ENCODE measurements around the gene FUT9.

The FUT9 gene

DNA sequence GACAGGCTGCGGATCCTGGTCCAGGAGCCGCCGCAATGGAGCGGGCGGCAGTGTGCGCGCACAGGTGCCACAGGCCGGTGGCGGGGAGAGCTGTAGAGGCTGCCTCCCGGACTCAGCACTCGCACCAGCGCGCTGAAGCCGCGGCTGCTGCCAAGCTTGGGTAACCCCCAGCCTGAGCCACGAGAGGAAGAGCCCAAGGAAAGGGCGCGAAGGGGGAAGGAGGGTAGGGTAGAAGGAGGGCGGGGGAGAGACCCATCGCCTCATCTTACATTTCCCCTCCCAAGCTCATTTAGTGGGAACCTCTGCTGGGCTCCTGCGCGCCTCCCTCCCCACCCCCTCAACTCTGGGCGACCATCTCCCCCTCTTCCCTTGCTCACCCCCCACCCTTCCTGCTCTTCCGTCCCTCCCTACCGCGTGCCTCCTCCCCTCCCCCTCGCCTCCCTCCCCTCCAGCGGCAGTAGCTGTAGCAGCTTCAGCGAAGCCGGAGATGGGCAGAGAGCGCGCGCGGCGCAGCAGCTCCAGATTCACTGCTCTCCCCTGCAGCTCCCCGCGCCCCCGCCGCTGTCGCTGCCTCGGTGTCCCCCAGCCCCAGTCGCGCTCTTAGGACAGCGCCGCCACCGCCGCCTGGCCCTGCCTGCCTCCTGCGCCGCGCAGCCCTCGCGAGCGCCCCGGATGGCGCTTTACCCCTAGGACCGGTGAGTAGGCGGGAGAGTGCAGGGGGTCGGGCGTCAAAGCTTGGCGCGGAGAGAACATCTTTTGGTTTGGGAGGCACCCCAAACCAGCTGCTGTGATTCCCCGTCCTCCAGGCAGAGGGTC is at the start of gene FUT9:
Gene FUT9, plus strand, starts transcription at position 457 of the 816 bp plus-strand sequence. CDS start 187,182 bp downstream, outside the sequence.
- H3K79me2 ChIP-seq (ENCODE audit: low read length), result no peaks in the 10 kb centered on the region
- TF ChIP-seq, protein P1, sequence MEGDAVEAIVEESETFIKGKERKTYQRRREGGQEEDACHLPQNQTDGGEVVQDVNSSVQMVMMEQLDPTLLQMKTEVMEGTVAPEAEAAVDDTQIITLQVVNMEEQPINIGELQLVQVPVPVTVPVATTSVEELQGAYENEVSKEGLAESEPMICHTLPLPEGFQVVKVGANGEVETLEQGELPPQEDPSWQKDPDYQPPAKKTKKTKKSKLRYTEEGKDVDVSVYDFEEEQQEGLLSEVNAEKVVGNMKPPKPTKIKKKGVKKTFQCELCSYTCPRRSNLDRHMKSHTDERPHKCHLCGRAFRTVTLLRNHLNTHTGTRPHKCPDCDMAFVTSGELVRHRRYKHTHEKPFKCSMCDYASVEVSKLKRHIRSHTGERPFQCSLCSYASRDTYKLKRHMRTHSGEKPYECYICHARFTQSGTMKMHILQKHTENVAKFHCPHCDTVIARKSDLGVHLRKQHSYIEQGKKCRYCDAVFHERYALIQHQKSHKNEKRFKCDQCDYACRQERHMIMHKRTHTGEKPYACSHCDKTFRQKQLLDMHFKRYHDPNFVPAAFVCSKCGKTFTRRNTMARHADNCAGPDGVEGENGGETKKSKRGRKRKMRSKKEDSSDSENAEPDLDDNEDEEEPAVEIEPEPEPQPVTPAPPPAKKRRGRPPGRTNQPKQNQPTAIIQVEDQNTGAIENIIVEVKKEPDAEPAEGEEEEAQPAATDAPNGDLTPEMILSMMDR (IDR thresholded peaks at IDR 0.05; ENCODE audit: low read depth, low read length), result no peak
- no peak for TF ChIP-seq EZH2phosphoT487 (IDR thresholded peaks at IDR 0.05; ENCODE audit: low read depth)
- no peaks in the 10 kb centered on the region for H3K27me3 ChIP-seq (ENCODE audit: low read depth, low read length)
- H3K9me3 ChIP-seq (ENCODE audit: insufficient read depth, low read length), result no peaks in the 10 kb centered on the region
- H3K4me3 ChIP-seq (ENCODE audit: low read length), result no peak within 1 kb of the TSS
- no peaks in the 10 kb centered on the region for H3K36me3 ChIP-seq (replicated peaks; ENCODE audit: low read depth, low read length)
- H3K9ac ChIP-seq (ENCODE audit: low read length), result no peak within 1 kb of the TSS
- no peak within 1 kb of the TSS for H3K4me2 ChIP-seq (ENCODE audit: low read length)
- no peaks in the 10 kb centered on the region for H4K20me1 ChIP-seq (ENCODE audit: insufficient read depth, low read length)
- no peaks in the 10 kb centered on the region for H3K4me1 ChIP-seq (ENCODE audit: low read length)
- H3K27ac ChIP-seq (ENCODE audit: low read length), result no peak within 1 kb of the TSS
- H2AFZ ChIP-seq (ENCODE audit: low read depth, low read length), result no peak within 1 kb of the TSS

DNA sequence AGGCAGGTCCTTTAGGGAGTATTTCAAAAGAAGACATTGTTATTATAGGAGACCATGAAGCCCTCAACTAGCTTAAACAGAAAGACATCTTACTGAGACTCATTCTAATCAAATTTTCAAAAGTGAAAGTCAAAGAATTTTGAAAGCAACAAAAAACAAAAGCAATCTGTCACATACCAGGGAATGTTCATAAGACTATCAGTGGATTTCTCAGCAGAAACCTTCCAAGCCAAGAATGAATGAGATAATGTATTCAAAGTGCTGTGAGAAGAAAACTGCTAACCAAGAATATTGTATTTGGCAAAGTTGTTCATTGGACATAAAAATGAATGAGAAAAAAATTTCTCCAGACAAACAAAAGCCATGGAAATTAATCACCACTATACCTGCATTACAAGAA is 48.2 kb upstream of the FUT9 start:
- no peak overlapping the region for H3K27ac ChIP-seq (ENCODE audit: low read length)
- no peaks in the 10 kb centered on the region for H4K20me1 ChIP-seq (ENCODE audit: insufficient read depth, low read length)
- H3K4me2 ChIP-seq (ENCODE audit: low read length), result no peak overlapping the region
- H3K9ac ChIP-seq (ENCODE audit: low read length), result no peak overlapping the region
- no peaks in the 10 kb centered on the region for H3K27me3 ChIP-seq (ENCODE audit: low read depth, low read length)
- H3K4me3 ChIP-seq (ENCODE audit: low read length), result no peak overlapping the region
- H3K36me3 ChIP-seq (replicated peaks; ENCODE audit: low read depth, low read length), result no peaks in the 10 kb centered on the region
- TF ChIP-seq EZH2phosphoT487 (IDR thresholded peaks at IDR 0.05; ENCODE audit: low read depth), result no peak
- TF ChIP-seq, protein P1 (IDR thresholded peaks at IDR 0.05; ENCODE audit: low read depth, low read length), result no peak
- no peaks in the 10 kb centered on the region for H3K9me3 ChIP-seq (ENCODE audit: insufficient read depth, low read length)
- H2AFZ ChIP-seq (ENCODE audit: low read depth, low read length), result no peak overlapping the region
- no peaks in the 10 kb centered on the region for H3K79me2 ChIP-seq (ENCODE audit: low read length)
- H3K4me1 ChIP-seq (ENCODE audit: low read length), result no peaks in the 10 kb centered on the region

DNA sequence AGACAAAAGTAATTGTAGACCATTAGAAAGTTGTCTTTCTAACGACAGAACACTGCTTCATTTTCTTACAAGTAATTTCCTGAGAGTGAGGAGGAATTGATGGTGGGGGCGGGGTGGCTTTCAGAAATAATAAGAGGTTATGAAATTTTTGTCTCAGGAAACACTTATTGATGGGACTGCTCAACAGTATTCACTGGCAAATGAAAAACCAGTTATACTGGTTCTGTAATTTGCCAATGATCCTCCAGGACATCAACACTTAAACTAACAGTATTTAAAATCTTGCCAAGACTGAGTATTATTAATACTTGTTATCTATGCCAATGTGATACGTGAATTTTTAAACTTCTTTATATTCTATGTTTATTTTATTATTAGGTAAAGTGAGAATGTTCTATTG is 41.8 kb upstream of the FUT9 start:
- Histone ChIP-seq H2AFZ (ENCODE audit: low read depth, low read length) (no peak overlapping the region), H3K79me2 (ENCODE audit: low read length) (no peaks in the 10 kb centered on the region), H3K27me3 (ENCODE audit: low read depth, low read length) (no peaks in the 10 kb centered on the region), H3K4me1 (ENCODE audit: low read length) (no peaks in the 10 kb centered on the region), H4K20me1 (ENCODE audit: insufficient read depth, low read length) (no peaks in the 10 kb centered on the region), H3K4me3 (ENCODE audit: low read length) (no peak overlapping the region), H3K36me3 (replicated peaks; ENCODE audit: low read depth, low read length) (no peaks in the 10 kb centered on the region), H3K27ac (ENCODE audit: low read length) (no peak overlapping the region), H3K4me2 (ENCODE audit: low read length) (no peak overlapping the region), H3K9ac (ENCODE audit: low read length) (no peak overlapping the region), H3K9me3 (ENCODE audit: insufficient read depth, low read length) (no peaks in the 10 kb centered on the region)
- TF ChIP-seq, protein P1 (IDR thresholded peaks at IDR 0.05; ENCODE audit: low read depth, low read length), result no peak
- TF ChIP-seq EZH2phosphoT487 (IDR thresholded peaks at IDR 0.05; ENCODE audit: low read depth), result no peak

DNA sequence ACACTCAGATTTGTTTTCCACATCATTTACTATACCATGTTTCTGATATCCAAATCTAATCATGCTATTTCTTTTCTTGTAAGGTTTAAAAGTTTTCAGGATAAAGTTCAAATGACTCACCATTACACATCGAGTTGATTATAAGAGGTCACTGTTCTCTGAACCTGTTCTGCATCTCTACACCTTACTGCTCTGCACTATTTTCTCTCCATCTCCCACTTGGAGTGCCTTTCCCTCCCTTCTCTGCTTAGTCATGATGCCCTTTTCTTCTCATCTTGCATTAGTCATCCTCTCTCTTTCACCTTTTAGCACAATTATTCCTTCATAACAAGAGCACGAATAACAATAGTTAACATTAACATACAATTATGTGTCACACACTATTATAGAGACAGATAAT is 37.5 kb upstream of the FUT9 start:
- Histone ChIP-seq H3K4me2 (ENCODE audit: low read length) (no peak overlapping the region), H3K9ac (ENCODE audit: low read length) (no peak overlapping the region), H3K4me1 (ENCODE audit: low read length) (no peaks in the 10 kb centered on the region), H4K20me1 (ENCODE audit: insufficient read depth, low read length) (no peaks in the 10 kb centered on the region), H3K27ac (ENCODE audit: low read length) (no peak overlapping the region), H3K9me3 (ENCODE audit: insufficient read depth, low read length) (no peaks in the 10 kb centered on the region), H3K36me3 (replicated peaks; ENCODE audit: low read depth, low read length) (no peaks in the 10 kb centered on the region), H3K27me3 (ENCODE audit: low read depth, low read length) (no peaks in the 10 kb centered on the region), H3K4me3 (ENCODE audit: low read length) (no peak overlapping the region), H2AFZ (ENCODE audit: low read depth, low read length) (no peak overlapping the region), H3K79me2 (ENCODE audit: low read length) (no peaks in the 10 kb centered on the region)
- TF ChIP-seq EZH2phosphoT487 (IDR thresholded peaks at IDR 0.05; ENCODE audit: low read depth), result no peak
- TF ChIP-seq, protein P1 (IDR thresholded peaks at IDR 0.05; ENCODE audit: low read depth, low read length), result no peak
